SK-N-SH (cell line): ENCODE data around the gene YAF2. TPM values are rescaled to one million over a fixed set of nuclear protein-coding genes. Genes with fewer than 3 reads are reported as not detected.

Experiments used
- CTCF ChIA-PET: fragments of 300-600, 350-600 bp; formaldehyde crosslinking; extraction: SDS; loops from one replicate; lab custom pipeline; 2021; lab: Yijun Ruan, JAX
- POLR2A ChIA-PET: fragments of 350-600 bp; sonication (Branson Sonifier 250); formaldehyde crosslinking; extraction: SDS; loops from one replicate; lab custom pipeline; 2020; ENCODE audit warnings: antibody characterized with exemption, inconsistent platforms; lab: Yijun Ruan, JAX
- DNase-seq: peaks from one replicate; pipeline ENCODE4 v3.0.0; 2012
- H2AFZ ChIP-seq: fragments of 200-600 bp; sonication (generic); 2 replicates; pipeline ENCODE4 v1.8.1; 2016; ENCODE audit warnings: antibody characterized with exemption, mild to moderate bottlenecking, low read depth
- H3F3A ChIP-seq: fragments of 200-600 bp; sonication (generic); replicated peaks from 2 replicates; pipeline ENCODE3; 2016; ENCODE audit warnings: antibody characterized with exemption, mild to moderate bottlenecking; ENCODE audit not compliant: insufficient read depth
- H3K27ac ChIP-seq, 2 experiments: fragments of 200-500 bp in 1 of 2; fragments of 200-600 bp in 1 of 2; sonication (Bioruptor generic) in 1 of 2; sonication (generic), shearing (Covaris generic) in 1 of 2; 2 replicates each; pipeline versions ENCODE4 v1.5.1 to v1.6.1; 2014 to 2016; ENCODE audit warnings: low read depth in 2 of 2, inconsistent platforms in 1 of 2, low read length in 1 of 2, mild to moderate bottlenecking in 1 of 2, mixed read lengths in 1 of 2
- H3K27me3 ChIP-seq: fragments of 200-600 bp; sonication (generic), shearing (Covaris generic); 2 replicates; pipeline ENCODE4 v1.6.1; 2016; ENCODE audit warnings: mixed run types; ENCODE audit not compliant: insufficient read depth
- H3K36me3 ChIP-seq, 2 experiments: fragments of 200-500 bp in 1 of 2; fragments of 200-600 bp in 1 of 2; sonication (Bioruptor generic) in 1 of 2; sonication (generic) in 1 of 2; replicated peaks in 1 of 2; 2 replicates each; pipeline versions ENCODE3 to v1.5.1; 2014 to 2016; ENCODE audit warnings: low read length in 1 of 2, mild to moderate bottlenecking in 1 of 2; ENCODE audit not compliant: insufficient read depth in 2 of 2, control insufficient read depth in 1 of 2
- H3K4me1 ChIP-seq, 2 experiments: fragments of 200-500 bp in 1 of 2; fragments of 200-600 bp in 1 of 2; sonication (Bioruptor generic) in 1 of 2; sonication (generic), shearing (Covaris generic) in 1 of 2; 2 replicates each; pipeline versions ENCODE4 v1.5.1 to v1.6.1; 2014 to 2016; ENCODE audit warnings: low read depth in 1 of 2, low read length in 1 of 2, mixed run types in 1 of 2; ENCODE audit not compliant: insufficient read depth in 2 of 2, control insufficient read depth in 1 of 2
- H3K4me2 ChIP-seq: fragments of 200-600 bp; sonication (generic), shearing (Covaris generic); 2 replicates; pipeline ENCODE4 v1.6.1; 2017; ENCODE audit warnings: mixed run types
- H3K4me3 ChIP-seq, 2 experiments: fragments of 200-500 bp in 1 of 2; fragments of 200-600 bp in 1 of 2; sonication (Bioruptor generic) in 1 of 2; sonication (generic), shearing (Covaris generic) in 1 of 2; 2 replicates each; pipeline versions ENCODE4 v1.5.1 to v1.8.1; 2014 to 2016; ENCODE audit warnings: low read depth in 2 of 2, inconsistent platforms in 1 of 2, low read length in 1 of 2, mild to moderate bottlenecking in 1 of 2, mixed read lengths in 1 of 2, moderate library complexity in 1 of 2
- H3K79me2 ChIP-seq: fragments of 200-600 bp; sonication (generic); 2 replicates; pipeline ENCODE4 v1.8.1; 2017; ENCODE audit warnings: mild to moderate bottlenecking; ENCODE audit not compliant: insufficient read depth
- H3K9ac ChIP-seq: fragments of 200-600 bp; sonication (generic); 2 replicates; pipeline ENCODE4 v1.6.1; 2017; ENCODE audit warnings: mixed run types
- H3K9me2 ChIP-seq: fragments of 200-600 bp; sonication (generic); 2 replicates; pipeline ENCODE4 v1.6.1; 2017; ENCODE audit warnings: mixed run types
- H3K9me3 ChIP-seq: fragments of 200-600 bp; sonication (generic); 2 replicates; pipeline ENCODE4 v1.6.1; 2017; ENCODE audit warnings: mixed run types, mild to moderate bottlenecking, moderate library complexity
- H4K20me1 ChIP-seq: fragments of 200-600 bp; sonication (generic); 2 replicates; pipeline ENCODE4 v1.6.1; 2017; ENCODE audit warnings: mild to moderate bottlenecking, mixed run types; ENCODE audit not compliant: insufficient read depth
- CHD2 ChIP-seq: fragments of 150-350 bp; IDR thresholded peaks from 2 replicates; pipeline ENCODE4 v1.6.1; 2018; ENCODE audit warnings: low read length; ENCODE audit not compliant: partially characterized antibody
- EP300 ChIP-seq, 2 experiments: IDR thresholded peaks; 2 replicates each; pipeline versions ENCODE4 v1.4.0 to v1.6.1; 2012; ENCODE audit warnings: borderline replicate concordance in 1 of 2, low read depth in 1 of 2, low read length in 1 of 2
- JUND ChIP-seq: IDR thresholded peaks from 2 replicates; pipeline ENCODE4 v1.4.0; 2012
- MEF2A ChIP-seq: IDR thresholded peaks from 2 replicates; pipeline ENCODE4 v1.4.0; 2012; ENCODE audit warnings: low read depth, borderline replicate concordance
- MXI1 ChIP-seq: IDR thresholded peaks from 2 replicates; pipeline ENCODE4 v1.6.1; 2012; ENCODE audit warnings: mild to moderate bottlenecking, low read depth, low read length, improper control_type of control experiment
- RCOR1 ChIP-seq: fragments of 150-350 bp; IDR thresholded peaks from 2 replicates; pipeline ENCODE4 v1.6.1; 2017; ENCODE audit warnings: antibody characterized with exemption, low read length
- RXRA ChIP-seq: IDR thresholded peaks from 2 replicates; pipeline ENCODE4 v1.4.0; 2012; ENCODE audit warnings: low read depth, mild to moderate bottlenecking, borderline replicate concordance
- SIN3A ChIP-seq: IDR thresholded peaks from 2 replicates; pipeline ENCODE4 v1.6.1; 2012; ENCODE audit warnings: low read depth, mild to moderate bottlenecking, low read length, moderate library complexity, borderline replicate concordance
- TCF12 ChIP-seq: IDR thresholded peaks from 2 replicates; pipeline ENCODE4 v1.4.0; 2012
- YY1 ChIP-seq: IDR thresholded peaks from 2 replicates; pipeline ENCODE4 v1.4.0; 2012; ENCODE audit warnings: low read depth, mild to moderate bottlenecking
- WGBS: methylation state at CpG from one replicate; pipeline ENCODE4 v1.1.6; 2017; ENCODE audit warnings: low lambda C conversion rate; 5-methylcytosine and 5-hydroxymethylcytosine counted together
- polyA plus RNA-seq, 3 experiments: library from polyadenylated mRNA; depleted of rRNA; stranded (reverse); fragments of >200 nt; gene quantifications; 2 replicates each; pipeline ENCODE4 v1.2.3, GENCODE V29; 2012
- TF ChIP-seq, protein P1 (sequence below): fragments of 150-350 bp; IDR thresholded peaks from 2 replicates; pipeline ENCODE4 v1.6.1; 2017; ENCODE audit warnings: antibody characterized with exemption, low read length, low read depth, borderline replicate concordance
- TF ChIP-seq, protein P2 (sequence below): IDR thresholded peaks from 2 replicates; pipeline ENCODE4 v1.4.0; 2012; ENCODE audit warnings: low read depth, borderline replicate concordance
- TF ChIP-seq, protein P3 (sequence below): IDR thresholded peaks from 2 replicates; pipeline ENCODE4 v1.4.0; 2012; ENCODE audit warnings: low read depth

YAF2 gene
- polyA plus RNA-seq, 1 of the 3 experiments (the other 2 are of a cell fraction), result 5.3 TPM

DNA sequence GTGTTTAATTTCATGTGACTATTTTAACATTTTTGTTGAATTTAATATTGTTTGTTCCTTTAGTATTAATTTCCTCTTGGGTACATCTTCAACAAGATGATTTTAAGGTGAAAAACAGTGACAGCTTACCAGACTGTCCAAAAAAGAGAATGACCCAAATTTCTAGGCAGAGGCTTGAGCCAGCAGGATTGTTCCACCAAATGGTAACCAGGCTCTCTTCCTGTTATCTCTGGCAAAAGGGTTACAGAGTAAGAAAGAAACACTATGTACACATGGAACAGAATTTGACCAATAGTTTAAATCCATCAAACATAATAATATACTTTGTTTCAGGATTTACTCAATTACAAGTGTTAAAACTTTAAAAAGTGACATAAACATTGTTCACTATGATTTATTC, 39.0 kb downstream of the YAF2 start:
- no peaks in the 10 kb centered on the region; the same call in 1 of the 2 replicates for H3K79me2 ChIP-seq
- no peaks in the 10 kb centered on the region for H4K20me1 ChIP-seq
- CTCF ChIA-PET, result no interaction called here

DNA sequence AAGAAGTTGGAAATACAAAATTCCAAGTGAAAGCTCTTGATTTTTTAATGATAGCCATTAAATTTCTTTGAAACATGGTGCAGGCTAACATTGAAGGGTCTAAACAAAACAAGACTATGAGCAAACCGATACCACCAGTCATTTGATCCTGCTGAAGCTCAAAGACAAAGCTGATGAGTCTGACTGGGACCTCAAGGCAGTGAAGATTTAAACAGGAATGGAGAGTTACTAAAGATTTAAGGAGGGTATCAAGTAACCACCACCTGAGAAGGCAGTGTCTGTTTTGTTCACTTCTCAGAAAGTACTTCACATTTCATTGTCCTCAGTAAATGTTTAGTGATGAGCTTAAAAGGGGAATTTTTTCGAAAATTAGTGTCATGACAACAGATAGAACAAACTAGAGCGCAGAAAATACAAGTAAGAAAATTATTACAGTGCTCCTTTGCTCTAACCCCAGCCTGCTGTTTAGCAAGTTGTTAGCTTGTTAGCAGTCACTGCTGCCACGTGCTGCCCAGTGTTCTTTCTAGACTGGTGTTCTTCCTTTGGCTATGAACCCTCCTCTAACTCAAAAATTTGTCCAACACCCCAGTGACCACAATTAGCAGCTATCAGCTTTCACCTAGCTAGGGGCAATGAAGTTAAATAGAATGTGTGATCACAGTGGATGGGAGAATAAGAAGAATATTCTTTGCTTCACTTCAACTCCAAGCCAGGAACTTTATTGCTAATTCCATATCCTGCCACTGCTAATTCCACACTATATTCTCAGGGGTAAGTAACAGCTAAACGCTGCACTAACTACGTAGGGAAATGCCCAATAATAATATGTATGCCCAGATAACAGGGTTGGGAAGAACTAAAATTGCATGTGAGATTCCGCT, 41.1 kb downstream of the YAF2 start:
- no peaks in the 10 kb centered on the region for H3K27me3 ChIP-seq
- H3K4me3 ChIP-seq, result no peak overlapping the region
- H2AFZ ChIP-seq, result no peak overlapping the region
- ChIA-PET POLR2A (no interaction called here), CTCF (interaction anchor here (0.6 kb wide), 1 partner anchor 46 kb away, joined by 3 read pairs; no protein-coding TSS in a partner anchor)
- no peaks in the 10 kb centered on the region for H3K9me2 ChIP-seq
- no peaks in the 10 kb centered on the region for H3F3A ChIP-seq
- peaks cover 8 to 23% of the 10 kb centered on the region in 2 experiments for H3K36me3 ChIP-seq
- H3K9ac ChIP-seq, result no peak overlapping the region
- WGBS, result 96% methylated on average over 7 of the region's 7 CpGs
- H3K9me3 ChIP-seq, result no peaks in the 10 kb centered on the region
- no peak for TF ChIP-seq YY1
- no peak for TF ChIP-seq RXRA
- TF ChIP-seq, protein P1, sequence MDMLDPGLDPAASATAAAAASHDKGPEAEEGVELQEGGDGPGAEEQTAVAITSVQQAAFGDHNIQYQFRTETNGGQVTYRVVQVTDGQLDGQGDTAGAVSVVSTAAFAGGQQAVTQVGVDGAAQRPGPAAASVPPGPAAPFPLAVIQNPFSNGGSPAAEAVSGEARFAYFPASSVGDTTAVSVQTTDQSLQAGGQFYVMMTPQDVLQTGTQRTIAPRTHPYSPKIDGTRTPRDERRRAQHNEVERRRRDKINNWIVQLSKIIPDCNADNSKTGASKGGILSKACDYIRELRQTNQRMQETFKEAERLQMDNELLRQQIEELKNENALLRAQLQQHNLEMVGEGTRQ, result no peak
- H3K27ac ChIP-seq, result no peak overlapping the region
- H3K4me1 ChIP-seq, result no peaks in the 10 kb centered on the region
- no peak overlapping the region for H3K4me2 ChIP-seq
- H3K79me2 ChIP-seq, result peaks cover 6% of the 10 kb centered on the region; the same call in 1 of the 2 replicates
- H4K20me1 ChIP-seq, result no peaks in the 10 kb centered on the region
- no peak for DNase-seq

More for the DNA sequence above, 39.0 kb downstream of the YAF2 start:
- DNase-seq, result no peak
- no peak overlapping the region for H3K4me3 ChIP-seq
- peaks cover 3 to 20% of the 10 kb centered on the region in 2 experiments for H3K36me3 ChIP-seq
- H3K27ac ChIP-seq, result no peak overlapping the region
- H3K27me3 ChIP-seq, result no peaks in the 10 kb centered on the region
- no peaks in the 10 kb centered on the region for H3K9me2 ChIP-seq
- no peaks in the 10 kb centered on the region for H3K4me1 ChIP-seq
- H3F3A ChIP-seq, result no peaks in the 10 kb centered on the region
- no peak overlapping the region for H2AFZ ChIP-seq
- no peak overlapping the region for H3K9ac ChIP-seq
- POLR2A ChIA-PET, result no interaction called here
- no peaks in the 10 kb centered on the region for H3K9me3 ChIP-seq
- TF ChIP-seq, protein P1, result no peak
- TF ChIP-seq SIN3A (no peak), MXI1 (no peak), JUND (no peak), YY1 (no peak), RCOR1 (no peak), CHD2 (no peak), MEF2A (no peak), TCF12 (no peak), EP300 (IDR thresholded peaks at IDR 0.05; ENCODE audit: borderline replicate concordance in 1 of 2, low read depth in 1 of 2, low read length in 1 of 2) (no peak)
- TF ChIP-seq, protein P2, sequence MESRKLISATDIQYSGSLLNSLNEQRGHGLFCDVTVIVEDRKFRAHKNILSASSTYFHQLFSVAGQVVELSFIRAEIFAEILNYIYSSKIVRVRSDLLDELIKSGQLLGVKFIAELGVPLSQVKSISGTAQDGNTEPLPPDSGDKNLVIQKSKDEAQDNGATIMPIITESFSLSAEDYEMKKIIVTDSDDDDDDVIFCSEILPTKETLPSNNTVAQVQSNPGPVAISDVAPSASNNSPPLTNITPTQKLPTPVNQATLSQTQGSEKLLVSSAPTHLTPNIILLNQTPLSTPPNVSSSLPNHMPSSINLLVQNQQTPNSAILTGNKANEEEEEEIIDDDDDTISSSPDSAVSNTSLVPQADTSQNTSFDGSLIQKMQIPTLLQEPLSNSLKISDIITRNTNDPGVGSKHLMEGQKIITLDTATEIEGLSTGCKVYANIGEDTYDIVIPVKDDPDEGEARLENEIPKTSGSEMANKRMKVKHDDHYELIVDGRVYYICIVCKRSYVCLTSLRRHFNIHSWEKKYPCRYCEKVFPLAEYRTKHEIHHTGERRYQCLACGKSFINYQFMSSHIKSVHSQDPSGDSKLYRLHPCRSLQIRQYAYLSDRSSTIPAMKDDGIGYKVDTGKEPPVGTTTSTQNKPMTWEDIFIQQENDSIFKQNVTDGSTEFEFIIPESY, result no peak
- TF ChIP-seq, protein P3, sequence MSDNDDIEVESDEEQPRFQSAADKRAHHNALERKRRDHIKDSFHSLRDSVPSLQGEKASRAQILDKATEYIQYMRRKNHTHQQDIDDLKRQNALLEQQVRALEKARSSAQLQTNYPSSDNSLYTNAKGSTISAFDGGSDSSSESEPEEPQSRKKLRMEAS, result no peak
- H3K4me2 ChIP-seq, result no peak overlapping the region
